Measurements from ENCODE around the gene HYI.
"Not testable (repeated sequence)": the region's sequence is repeated elsewhere in the genome, so short reads cannot be mapped to it uniquely, and the experiment has no call there.

HYI gene

GRCh38 chr1:43453442-43454269 lies at the start of gene HYI:
TSS of gene HYI (minus strand) at chr1:43453931. CDS start at chr1:43453793, 138 bp downstream.
- DNase-seq: peak; percentile 74

- DNase-seq: not testable (repeated sequence)
These were observed 48.1 kb upstream of the HYI start for GRCh38 chr1:43501806-43502205.

GRCh38 chr1:43499898-43500297 lies 46.2 kb upstream of the HYI start:
- no peak for DNase-seq

GRCh38 chr1:43495204-43495603 lies 41.5 kb upstream of the HYI start:
- DNase-seq: no peak

- no peak for DNase-seq
These were observed 40.1 kb upstream of the HYI start for GRCh38 chr1:43493661-43494450.

DNA sequence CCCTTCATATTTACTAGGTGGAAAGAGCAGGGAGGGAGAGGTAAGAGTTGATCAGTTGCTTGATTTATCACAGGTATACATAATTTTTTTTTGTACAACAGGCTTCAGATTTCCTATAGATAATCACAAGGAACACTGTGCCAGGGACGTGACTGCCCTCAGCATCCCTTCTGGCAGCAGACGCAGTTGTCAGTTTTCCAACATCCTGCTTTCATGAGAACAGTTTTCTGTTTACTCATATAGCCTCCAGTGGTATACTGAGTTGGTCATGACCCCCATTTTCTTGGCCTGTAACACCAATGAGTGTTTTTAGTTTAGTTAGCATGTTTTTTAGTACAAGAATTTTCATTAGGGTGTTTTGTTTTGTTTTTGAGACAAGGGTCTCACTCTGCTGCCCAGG lies 39.1 kb upstream of the HYI start:
- no peak for DNase-seq

GRCh38 chr1:43491061-43491460 lies 37.3 kb upstream of the HYI start:
- DNase-seq: no peak

- no peak for DNase-seq
These were observed 34.4 kb upstream of the HYI start for GRCh38 chr1:43488165-43488564.

DNA sequence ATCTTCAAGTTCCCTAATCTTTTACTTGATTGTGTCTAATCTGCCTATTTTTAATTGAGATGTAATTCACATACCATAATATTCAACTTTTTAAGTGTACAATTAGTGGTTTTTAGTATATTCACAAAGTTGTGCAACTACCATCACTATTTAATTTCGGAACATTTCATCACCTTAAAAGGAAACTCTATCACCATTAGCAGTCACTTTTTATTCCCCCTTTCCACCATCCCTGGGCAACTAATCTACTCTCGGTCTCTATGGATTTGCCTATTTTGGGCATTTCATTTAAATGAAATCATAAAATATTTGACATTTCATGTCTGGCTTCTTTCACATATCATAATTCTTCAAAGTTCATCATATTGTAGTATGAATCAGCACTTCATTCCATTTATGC lies 30.6 kb upstream of the HYI start:
- no peak for DNase-seq

- DNase-seq: no peak
These were observed 28.5 kb upstream of the HYI start for GRCh38 chr1:43482215-43482614.

DNA sequence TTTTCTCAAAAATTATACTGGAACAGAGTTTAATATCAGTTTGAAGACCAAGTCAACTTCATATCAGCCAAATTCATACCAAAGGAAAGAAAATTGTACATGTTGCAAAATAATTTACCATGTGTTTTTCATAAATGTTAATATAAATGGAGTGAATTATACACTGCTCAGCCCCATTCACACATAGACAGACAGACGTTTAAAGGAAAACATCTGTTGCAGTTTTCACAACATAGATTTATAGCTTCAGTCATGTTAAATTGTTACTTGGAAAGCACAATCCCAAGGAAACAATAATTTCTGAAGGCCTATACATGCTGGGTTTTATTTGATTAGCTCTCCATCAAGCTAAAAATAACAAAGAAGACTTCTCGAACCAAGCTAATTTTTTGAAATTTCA lies 27.8 kb upstream of the HYI start:
- no peak for DNase-seq

DNA sequence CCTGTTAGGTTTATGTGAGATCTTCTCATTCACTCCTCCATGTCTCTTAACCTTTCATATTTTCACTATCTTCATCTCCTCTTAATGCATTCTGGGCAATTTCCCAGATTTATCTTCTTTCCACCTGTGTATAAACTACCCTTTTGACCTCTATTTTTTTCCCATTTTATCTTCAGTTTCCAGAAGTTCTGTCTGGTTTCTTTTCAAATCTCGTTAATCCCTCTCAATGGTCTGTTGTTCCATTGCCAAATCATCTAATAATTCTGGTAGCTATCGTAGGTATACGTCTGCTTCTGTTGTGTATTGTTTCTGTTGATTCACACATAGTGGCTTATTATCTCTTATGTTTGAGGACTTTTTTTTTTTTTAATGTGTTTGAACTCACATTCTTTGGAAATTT lies 25.7 kb upstream of the HYI start:
- no peak for DNase-seq

DNA sequence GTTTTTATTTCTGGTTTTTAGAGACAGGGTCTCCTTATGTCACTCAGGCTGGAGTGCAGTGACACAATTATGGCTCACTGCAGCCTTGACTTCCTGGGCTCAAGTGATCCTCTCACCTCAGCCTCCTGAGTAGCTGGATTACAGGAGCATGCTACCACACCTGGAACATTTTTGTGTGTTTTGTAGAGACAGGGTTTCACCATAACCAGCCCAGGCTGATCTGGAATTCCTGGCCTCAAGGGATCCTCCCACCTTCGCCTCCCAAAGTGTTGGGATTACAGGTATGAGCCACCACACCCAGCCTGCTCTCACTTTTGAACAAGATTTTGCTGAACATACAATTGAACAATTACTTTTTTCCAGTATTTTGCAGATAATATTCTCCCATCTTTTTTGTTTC lies 24.0 kb upstream of the HYI start:
- no peak for DNase-seq

GRCh38 chr1:43475611-43476401 lies 22.1 kb upstream of the HYI start:
- not testable (repeated sequence) for DNase-seq

- DNase-seq: no peak
These were observed 19.7 kb upstream of the HYI start for GRCh38 chr1:43473463-43473862.

GRCh38 chr1:43472463-43473151 lies 18.9 kb upstream of the HYI start:
- DNase-seq: not testable (repeated sequence)

GRCh38 chr1:43472087-43472462 lies 18.3 kb upstream of the HYI start:
- no peak for DNase-seq

DNA sequence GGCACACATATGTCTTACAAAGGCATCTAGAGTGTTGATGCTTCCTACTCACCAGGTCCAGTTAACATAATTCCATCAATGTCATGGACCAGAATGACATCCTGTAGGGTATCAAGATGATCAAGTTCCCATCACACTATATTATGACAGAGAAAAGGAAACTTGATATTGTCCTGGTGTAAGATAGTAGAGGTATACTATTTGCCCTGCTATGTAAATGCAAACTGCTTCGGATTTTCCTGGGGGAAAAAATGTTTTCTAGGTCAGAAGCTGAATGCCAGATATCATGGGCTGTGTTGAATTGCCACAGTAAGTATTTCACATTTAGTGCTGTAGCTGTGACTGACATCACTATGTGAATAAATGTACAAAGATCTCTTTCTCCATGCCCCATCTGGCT lies 16.2 kb upstream of the HYI start:
- DNase-seq: no peak

GRCh38 chr1:43468414-43468813 lies 14.7 kb upstream of the HYI start:
- DNase-seq: no peak

- DNase-seq: no peak
These were observed 12.7 kb upstream of the HYI start for GRCh38 chr1:43466403-43466802.

DNA sequence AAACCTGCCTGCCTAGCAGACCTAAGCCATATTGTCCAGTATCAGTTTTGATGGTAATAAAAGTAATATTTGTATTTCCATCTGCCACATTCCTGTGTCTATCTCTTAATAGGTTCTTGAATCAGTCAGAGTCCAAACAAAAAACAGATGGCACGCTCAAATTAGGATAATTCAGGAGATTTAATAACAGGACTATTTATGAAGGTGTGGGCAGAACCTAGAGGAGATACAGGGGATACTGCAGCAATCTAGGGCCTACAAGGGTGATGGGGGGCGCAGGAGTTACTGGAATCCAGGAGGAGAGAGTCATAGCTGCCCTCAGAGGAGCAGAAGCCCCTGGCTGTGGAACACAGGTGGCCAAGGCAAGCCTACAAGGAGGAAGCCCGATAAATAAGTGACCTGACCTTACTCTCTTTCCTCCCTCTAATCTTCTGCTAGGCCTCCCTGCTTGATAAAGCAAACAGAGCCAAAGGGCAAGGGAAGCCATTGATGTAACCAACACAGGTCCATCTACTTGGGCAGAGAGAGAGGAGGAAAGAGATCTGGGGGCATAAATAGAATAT lies 11.9 kb upstream of the HYI start:
- DNase-seq: no peak

DNA sequence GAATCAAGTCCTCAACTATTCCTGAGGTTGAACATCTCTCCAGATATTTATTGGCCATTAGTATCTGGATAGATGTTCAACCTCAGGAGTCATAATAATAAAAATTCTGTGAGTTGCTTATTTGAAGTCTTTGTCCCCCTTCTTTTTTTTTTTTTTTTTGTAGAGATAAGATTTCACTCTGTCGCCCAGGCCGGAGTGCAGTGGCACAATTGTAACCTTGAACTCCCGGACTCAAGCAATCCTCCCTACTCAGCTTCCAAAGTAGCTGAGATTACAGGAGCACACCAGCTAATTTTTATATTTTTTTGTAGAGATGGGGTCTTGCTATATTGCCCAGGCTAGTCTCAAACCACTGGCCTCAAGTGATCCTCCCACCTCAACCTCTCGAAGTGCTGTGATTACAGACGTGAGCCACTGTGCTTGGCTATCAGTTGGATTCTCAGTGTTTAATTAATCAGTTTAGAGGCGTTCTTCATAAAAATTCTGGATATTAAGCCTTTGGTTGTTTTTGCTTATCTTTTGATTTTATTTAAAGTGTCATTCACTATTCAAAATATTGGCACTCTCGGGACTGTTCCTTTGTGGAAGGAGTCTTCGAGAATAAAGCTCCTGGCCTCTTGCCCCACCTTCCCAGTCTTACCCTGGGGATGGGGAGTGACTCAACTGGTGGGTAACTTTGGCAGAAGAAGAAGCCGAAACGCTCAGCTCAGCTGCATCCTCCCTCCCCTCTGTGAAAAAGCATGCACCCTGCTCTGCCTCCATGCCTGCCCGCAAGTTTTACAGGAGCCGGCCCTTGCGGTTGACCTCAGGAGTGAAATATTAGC lies 11.2 kb upstream of the HYI start:
- DNase-seq: no peak
